Epithelial cell of proximal tubule (primary cell): ENCODE data around the gene TMEM209. TPM values are rescaled to one million over a fixed set of nuclear protein-coding genes. Genes with fewer than 3 reads are reported as not detected.
"Not testable (repeated sequence)": the region's sequence is repeated elsewhere in the genome, so short reads cannot be mapped to it uniquely, and the experiment has no call there.

Experiments used
- DNase-seq: peaks from one replicate; pipeline ENCODE4 v3.0.0-alpha.2; 2011; ENCODE audit warnings: low read depth
- H3K4me3 ChIP-seq: 2 replicates; pipeline ENCODE4 v1.5.1; 2011; ENCODE audit warnings: low read depth, mild to moderate bottlenecking, low read length
- total RNA-seq: library from RNA; depleted of rRNA; stranded (reverse); fragments of >200 nt; gene quantifications from 2 replicates; pipeline ENCODE4 v1.2.3, GENCODE V29; 2015
- TF ChIP-seq, protein P1 (sequence below): conservative IDR thresholded peaks from 2 replicates; pipeline ENCODE4 v1.5.1; 2012; ENCODE audit warnings: low read depth, mild to moderate bottlenecking, low read length

TMEM209 gene
- total RNA-seq, 1 donor from 2014 or later, result 9.3 TPM

DNA sequence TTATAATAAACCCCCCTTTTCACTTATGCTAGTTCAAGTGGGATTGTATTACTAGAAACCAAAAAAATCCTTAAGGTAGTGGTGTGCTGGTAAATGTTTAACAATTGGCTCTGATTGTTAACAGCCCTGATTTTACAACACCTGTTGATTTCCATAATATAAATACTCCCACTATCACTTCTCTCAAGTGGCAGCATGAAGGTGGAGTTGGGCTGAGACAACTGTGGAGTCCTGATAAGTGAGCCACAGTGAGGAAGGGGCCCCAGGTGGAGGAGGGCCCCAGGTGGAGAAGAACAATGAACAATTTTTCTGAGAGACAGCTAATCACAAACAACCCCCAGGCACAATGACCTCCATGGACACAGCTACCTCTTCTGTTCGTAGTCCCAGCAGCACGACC is 28.9 kb upstream of the TMEM209 start:
- TF ChIP-seq, protein P1, sequence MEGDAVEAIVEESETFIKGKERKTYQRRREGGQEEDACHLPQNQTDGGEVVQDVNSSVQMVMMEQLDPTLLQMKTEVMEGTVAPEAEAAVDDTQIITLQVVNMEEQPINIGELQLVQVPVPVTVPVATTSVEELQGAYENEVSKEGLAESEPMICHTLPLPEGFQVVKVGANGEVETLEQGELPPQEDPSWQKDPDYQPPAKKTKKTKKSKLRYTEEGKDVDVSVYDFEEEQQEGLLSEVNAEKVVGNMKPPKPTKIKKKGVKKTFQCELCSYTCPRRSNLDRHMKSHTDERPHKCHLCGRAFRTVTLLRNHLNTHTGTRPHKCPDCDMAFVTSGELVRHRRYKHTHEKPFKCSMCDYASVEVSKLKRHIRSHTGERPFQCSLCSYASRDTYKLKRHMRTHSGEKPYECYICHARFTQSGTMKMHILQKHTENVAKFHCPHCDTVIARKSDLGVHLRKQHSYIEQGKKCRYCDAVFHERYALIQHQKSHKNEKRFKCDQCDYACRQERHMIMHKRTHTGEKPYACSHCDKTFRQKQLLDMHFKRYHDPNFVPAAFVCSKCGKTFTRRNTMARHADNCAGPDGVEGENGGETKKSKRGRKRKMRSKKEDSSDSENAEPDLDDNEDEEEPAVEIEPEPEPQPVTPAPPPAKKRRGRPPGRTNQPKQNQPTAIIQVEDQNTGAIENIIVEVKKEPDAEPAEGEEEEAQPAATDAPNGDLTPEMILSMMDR, result no peak
- H3K4me3 ChIP-seq, result no peak overlapping the region
- DNase-seq, result no peak

DNA sequence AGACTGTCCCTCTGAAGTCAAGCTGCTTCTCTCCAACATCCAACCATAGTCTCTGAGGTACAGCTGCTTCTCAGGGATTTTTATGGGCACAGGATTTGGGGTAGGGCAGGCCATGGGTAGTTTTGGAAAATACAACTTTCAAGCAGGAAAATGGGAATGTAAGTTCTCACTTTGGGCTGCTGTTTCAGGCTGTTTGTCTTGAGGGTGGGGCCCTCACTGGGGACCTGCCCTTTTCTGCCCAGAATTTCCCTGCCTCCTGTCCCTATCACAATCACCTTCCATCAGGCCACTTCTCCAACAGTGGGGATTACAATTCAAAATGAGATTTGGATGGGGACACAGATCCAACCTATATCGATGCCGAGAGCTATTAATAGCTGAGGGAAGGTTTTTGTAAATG is 27.0 kb upstream of the TMEM209 start:
- TF ChIP-seq, protein P1, result no peak
- no peak for DNase-seq
- no peak overlapping the region for H3K4me3 ChIP-seq

DNA sequence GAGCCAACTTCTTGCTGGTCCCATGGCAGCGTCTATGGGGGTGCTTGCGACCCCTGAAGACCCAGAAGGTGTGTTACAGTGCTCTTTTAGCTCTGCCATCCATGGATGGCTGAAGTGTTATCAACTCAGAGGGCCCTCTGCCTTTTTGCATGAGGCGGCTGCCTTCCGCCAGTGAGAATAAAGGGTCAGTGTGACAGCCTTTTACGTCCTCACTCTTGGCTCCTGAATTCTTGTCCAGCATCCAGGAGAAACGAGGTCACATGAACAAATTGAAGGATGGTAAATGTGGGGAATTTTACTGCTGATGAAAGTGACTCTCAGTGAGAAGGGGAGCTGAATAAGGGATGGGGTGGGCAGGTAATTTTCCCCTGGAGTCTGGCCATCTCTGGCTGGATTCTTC is 26.6 kb upstream of the TMEM209 start:
- H3K4me3 ChIP-seq, result no peak overlapping the region
- TF ChIP-seq, protein P1, result no peak
- no peak for DNase-seq

DNA sequence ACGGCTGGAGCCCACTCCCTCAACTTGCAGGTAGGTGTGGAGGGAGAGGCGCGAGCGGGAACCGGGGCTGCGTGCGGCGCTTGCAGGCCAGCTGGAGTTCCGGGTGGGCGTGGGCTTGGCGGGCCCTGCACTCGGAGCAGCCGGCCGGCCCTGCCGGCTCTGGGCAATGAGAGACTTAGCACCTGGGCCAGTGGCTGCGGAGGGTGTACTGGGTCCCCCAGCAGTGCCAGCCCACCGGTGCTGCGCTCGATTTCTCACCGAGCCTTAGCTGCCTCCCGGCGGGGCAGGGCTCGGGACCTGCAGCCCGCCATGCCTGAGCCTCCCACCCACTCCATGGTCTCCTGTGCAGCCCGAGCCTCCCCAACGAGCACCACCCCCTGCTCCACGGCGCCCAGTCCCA is 24.8 kb upstream of the TMEM209 start:
- not testable (repeated sequence) for H3K4me3 ChIP-seq, DNase-seq

DNA sequence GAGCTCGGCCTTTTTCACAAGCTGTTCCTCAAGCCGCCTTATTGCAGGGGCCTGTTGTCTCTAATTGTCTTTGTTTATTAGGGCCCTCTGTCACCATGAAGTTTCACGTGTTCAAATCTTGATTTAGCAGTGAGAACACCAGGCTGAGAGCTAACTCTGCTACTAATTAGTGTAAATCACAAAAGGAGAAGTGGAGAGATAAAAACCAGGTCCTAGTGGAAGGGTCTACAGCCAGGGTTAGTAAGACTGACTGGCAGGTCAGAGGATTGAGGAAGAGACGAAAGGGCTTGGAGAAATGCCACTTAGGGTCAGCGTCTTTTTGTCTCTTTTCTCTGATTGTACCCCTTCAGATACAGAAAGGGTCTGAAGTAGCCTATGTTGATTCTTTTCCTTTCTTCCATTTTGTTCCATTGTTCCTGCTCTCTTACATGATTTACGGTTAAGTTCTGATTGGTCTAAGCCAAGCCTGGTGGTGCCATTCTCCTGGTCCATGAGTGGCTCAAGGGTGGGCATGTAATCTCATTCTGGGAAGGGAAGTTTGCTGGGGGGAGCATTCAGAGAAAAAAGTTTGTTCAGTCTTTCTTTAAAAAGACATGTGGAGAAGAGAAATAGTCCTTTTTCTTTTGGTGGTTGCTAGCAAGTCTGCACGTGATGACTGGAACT is 23.8 kb upstream of the TMEM209 start:
- TF ChIP-seq, protein P1, result no peak
- H3K4me3 ChIP-seq, result no peak overlapping the region
- DNase-seq, result no peak

DNA sequence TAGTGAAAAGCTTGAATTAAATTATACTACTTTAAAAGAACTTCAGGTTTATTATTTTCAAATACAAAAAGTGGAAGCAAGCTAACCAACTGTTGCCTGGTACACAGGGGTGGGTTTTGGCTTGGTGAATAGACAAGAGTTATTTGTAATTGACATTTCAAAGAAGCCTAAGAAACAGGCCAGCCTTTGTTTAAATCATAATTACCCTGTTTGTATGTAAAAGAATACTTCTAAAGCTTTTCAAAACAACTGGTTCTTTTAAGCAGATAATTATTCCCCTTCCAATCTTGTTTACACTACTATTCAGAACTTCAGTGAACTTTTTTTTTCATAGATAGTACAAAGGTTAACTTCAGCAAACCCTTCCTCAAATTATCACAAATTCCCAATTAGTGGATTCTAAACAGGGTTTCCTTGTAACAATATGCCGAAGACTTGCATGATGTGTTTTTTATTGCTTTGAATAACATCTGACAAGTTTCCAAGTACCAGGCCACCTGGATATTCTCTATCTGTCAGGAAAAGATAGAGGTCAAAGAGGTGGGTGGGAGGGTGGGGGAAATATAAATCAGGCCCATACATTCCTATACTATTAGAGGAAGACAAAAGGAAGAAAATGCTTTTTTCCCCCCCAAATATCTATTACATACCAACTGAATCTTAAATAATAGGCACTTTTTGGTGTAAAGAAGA is 22.8 kb upstream of the TMEM209 start:
- H3K4me3 ChIP-seq, result no peak overlapping the region
- TF ChIP-seq, protein P1, result no peak
- no peak for DNase-seq

DNA sequence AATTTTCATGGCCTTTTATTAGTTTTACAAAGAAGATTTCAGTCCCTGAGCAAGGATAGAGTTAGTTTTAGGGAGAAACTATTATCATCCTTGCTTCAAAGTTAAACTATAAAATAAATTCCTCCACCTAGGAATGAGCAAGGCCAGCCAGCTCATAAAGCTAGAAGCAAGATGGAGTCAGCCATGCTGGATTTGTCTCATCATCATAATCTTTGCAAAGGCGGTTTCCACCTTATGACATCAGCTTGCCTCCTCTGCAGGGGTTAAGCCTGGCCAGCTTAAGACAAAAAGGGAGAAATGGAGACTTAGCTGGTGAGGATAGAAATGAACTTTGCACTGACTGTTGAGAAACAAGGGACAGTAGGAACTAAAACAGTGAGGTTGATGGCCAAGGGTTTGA is 21.1 kb upstream of the TMEM209 start:
- H3K4me3 ChIP-seq, result no peak overlapping the region
- DNase-seq, result no peak
- TF ChIP-seq, protein P1, result no peak

DNA sequence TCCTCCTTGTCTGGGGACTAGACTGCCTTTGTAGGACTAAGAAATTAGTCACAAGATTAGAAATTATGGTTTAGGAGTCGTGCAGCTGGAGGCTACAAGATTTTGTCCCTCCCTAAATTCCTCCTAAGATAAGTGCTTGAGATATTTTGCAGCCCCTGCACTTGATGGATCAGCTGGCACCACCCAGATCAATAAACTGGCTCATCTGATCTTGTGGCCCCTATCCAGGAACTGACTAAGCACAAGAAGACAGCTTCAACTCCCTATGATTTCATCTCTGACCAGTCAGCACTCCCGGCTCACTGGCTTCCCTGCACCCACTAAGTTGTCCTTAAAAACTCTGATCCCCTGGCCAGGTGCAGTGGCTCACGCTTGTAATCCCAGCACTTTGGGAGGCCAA is 19.7 kb upstream of the TMEM209 start:
- DNase-seq, H3K4me3 ChIP-seq: not testable (repeated sequence)
